Loucy (cell line): ENCODE results near the gene GAS2L1.

Experiments
- EZH2phosphoT487 ChIP-seq: fragments of 200-600 bp; IDR thresholded peaks from 2 replicates; pipeline ENCODE4 v1.6.1; 2018; ENCODE audit warnings: antibody characterized with exemption, mild to moderate bottlenecking, moderate library complexity, borderline replicate concordance
- TF ChIP-seq, protein P1 (sequence below): fragments of 200-600 bp; sonication (generic); conservative IDR thresholded peaks from 2 replicates; pipeline ENCODE4 v1.5.1; 2014; ENCODE audit warnings: mild to moderate bottlenecking, antibody characterized with exemption, low read length

DNA sequence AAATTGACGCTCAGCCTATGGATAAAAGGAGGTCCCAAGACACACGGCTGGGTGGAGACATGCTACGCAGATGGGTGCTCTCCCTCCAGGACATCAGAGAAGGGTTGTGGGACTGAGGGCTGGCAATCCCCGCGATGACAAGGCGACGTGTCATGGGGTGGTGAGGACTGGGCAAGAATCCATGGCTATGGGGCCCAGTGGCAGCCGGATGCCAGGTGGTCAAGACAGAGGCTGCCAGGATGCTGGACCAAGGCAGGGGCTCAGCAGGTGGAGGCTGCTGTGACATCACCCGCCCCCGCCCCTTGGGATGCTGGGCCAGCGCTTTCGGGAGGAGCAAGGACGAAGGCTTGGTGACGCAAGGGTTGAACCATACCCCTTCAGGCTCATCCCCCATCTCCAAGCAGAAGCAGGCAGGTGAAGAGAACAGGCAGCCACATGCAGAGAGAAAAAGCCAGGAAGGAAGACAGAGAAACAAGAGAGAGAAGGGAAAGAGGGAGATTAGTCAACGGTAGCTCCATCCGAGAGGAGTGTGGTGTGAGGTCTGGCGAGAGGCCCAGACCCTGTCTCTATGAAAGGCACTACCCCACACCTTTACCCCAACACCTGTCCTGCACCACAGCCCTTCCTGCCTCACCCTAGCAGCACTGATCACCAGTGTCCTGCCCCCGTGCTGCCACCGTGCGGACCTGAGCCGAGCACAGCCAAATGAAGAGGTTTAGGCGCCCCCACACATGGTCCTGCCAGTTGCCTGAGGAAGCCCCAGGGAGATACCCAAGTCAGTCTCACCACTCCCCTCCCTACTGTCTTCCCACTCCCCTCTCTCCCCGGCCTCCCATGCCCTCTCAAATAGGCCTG, 33.2 kb downstream of the GAS2L1 start:
- TF ChIP-seq, protein P1, sequence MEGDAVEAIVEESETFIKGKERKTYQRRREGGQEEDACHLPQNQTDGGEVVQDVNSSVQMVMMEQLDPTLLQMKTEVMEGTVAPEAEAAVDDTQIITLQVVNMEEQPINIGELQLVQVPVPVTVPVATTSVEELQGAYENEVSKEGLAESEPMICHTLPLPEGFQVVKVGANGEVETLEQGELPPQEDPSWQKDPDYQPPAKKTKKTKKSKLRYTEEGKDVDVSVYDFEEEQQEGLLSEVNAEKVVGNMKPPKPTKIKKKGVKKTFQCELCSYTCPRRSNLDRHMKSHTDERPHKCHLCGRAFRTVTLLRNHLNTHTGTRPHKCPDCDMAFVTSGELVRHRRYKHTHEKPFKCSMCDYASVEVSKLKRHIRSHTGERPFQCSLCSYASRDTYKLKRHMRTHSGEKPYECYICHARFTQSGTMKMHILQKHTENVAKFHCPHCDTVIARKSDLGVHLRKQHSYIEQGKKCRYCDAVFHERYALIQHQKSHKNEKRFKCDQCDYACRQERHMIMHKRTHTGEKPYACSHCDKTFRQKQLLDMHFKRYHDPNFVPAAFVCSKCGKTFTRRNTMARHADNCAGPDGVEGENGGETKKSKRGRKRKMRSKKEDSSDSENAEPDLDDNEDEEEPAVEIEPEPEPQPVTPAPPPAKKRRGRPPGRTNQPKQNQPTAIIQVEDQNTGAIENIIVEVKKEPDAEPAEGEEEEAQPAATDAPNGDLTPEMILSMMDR, result no peak
- TF ChIP-seq EZH2phosphoT487, result no peak
